ENCODE results near the gene KRTAP1-5. TPM values are rescaled to one million over a fixed set of nuclear protein-coding genes. Genes with fewer than 3 reads are reported as not detected.

The KRTAP1-5 gene
- total and polyA plus RNA-seq, 11 donors, result not detected

GRCh38 chr17:41012326-41013120 is 14.5 kb downstream of the KRTAP1-5 start:
- Histone ChIP-seq H3K4me3 (no peak overlapping the region), H3K9me3 (no peaks in the 10 kb centered on the region), H3K4me1 (peaks cover 0 to 9% (median 0%) of the 10 kb centered on the region in 12 donors), H3K27ac (no peak overlapping the region), H3K36me3 (no peaks in the 10 kb centered on the region), H3K27me3 (peaks cover 0 to 4% (median 0%) of the 10 kb centered on the region in 9 donors)
- WGBS, 4 donors, result 67 to 68% (median 67%) methylated on average over 6 of the region's 6 CpGs
- ATAC-seq (no peak), DNase-seq (no peak)
- TF ChIP-seq, protein P1, sequence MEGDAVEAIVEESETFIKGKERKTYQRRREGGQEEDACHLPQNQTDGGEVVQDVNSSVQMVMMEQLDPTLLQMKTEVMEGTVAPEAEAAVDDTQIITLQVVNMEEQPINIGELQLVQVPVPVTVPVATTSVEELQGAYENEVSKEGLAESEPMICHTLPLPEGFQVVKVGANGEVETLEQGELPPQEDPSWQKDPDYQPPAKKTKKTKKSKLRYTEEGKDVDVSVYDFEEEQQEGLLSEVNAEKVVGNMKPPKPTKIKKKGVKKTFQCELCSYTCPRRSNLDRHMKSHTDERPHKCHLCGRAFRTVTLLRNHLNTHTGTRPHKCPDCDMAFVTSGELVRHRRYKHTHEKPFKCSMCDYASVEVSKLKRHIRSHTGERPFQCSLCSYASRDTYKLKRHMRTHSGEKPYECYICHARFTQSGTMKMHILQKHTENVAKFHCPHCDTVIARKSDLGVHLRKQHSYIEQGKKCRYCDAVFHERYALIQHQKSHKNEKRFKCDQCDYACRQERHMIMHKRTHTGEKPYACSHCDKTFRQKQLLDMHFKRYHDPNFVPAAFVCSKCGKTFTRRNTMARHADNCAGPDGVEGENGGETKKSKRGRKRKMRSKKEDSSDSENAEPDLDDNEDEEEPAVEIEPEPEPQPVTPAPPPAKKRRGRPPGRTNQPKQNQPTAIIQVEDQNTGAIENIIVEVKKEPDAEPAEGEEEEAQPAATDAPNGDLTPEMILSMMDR (IDR thresholded peaks at IDR 0.05), result no peak
- TF ChIP-seq POLR2A (IDR thresholded peaks at IDR 0.05), result no peak
- intact Hi-C loops (cut with DNase I), result loop anchor here in 1 of 10 donors (5.0 kb wide), 1 partner anchor 50 kb away; no protein-coding TSS in a partner anchor

GRCh38 chr17:41010441-41010840 is 16.6 kb downstream of the KRTAP1-5 start:
- no peak for ATAC-seq
- H3K27me3 ChIP-seq, result peaks cover 0 to 4% (median 0%) of the 10 kb centered on the region in 9 donors
- TF ChIP-seq, protein P1 (IDR thresholded peaks at IDR 0.05), result no peak
- TF ChIP-seq POLR2A (IDR thresholded peaks at IDR 0.05), result no peak
- intact Hi-C loops (cut with DNase I), result loop anchor here in 1 of 10 donors (5.0 kb wide), 1 partner anchor 48 kb away; no protein-coding TSS in a partner anchor
- peaks cover 0 to 9% (median 0%) of the 10 kb centered on the region in 12 donors for H3K4me1 ChIP-seq
- no peaks in the 10 kb centered on the region for H3K36me3 ChIP-seq
- no peaks in the 10 kb centered on the region for H3K9me3 ChIP-seq
- DNase-seq, result no peak
- H3K4me3 ChIP-seq, result no peak overlapping the region
- no peak overlapping the region for H3K27ac ChIP-seq

DNA sequence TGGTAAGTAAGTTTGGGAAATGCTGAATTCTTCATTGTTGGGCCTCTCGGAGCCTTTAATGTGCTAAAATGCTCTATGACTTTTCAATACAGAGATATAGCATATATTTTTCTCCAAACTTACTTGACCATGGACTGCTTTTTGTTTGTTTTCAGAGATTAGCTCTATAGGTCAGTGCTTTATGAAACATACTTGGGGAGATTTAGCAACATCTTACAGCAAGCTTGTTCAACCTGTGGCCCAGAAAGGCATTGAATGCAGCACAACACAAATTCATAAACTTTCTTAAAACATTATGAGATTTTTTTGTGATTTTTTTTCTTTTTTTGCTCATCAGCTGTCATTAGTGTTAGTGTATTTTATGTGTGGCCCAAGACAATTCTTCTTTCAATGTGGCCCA is 17.1 kb downstream of the KRTAP1-5 start:
- H3K4me1 ChIP-seq, result peaks cover 0 to 9% (median 0%) of the 10 kb centered on the region in 12 donors
- H3K27me3 ChIP-seq, result peaks cover 0 to 4% (median 0%) of the 10 kb centered on the region in 9 donors
- ATAC-seq, result no peak
- H3K4me3 ChIP-seq, result no peak overlapping the region
- H3K27ac ChIP-seq, result no peak overlapping the region
- intact Hi-C loops (cut with DNase I), result loop anchor here in 1 of 10 donors (5.0 kb wide), 1 partner anchor 48 kb away; no protein-coding TSS in a partner anchor
- no peak for TF ChIP-seq POLR2A (IDR thresholded peaks at IDR 0.05)
- no peaks in the 10 kb centered on the region for H3K9me3 ChIP-seq
- no peaks in the 10 kb centered on the region for H3K36me3 ChIP-seq
- DNase-seq, result no peak
- WGBS, 4 donors, result 80 to 90% (median 87%) methylated on average over 1 of the region's 1 CpG

DNA sequence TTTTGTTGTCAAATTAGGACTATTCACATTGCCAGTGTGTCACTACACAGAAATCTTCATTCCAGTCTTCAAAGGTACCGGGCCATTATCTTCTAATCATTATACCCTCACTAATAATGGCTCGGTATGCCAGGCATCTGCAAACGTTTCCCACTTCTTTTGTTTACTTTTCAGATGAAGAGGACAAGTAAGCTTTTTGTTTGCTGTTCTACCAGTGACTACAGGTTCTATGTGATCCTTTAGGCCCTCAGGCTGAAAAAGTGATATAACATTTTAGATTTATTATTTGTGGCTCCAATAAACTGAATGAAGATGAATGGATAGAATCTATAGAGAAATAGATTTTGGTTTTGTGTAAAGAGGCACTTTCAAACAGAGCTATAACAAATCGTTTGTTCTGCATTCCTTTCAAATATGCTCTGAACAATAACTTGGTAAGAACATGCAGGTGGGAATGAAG is 17.7 kb downstream of the KRTAP1-5 start:
- WGBS, 4 donors, result 42 to 53% (median 48%) methylated on average over 4 of the region's 4 CpGs

More for the DNA sequence above, 17.7 kb downstream of the KRTAP1-5 start:
- H3K4me1 ChIP-seq, result peaks cover 0 to 9% (median 0%) of the 10 kb centered on the region in 12 donors
- H3K27me3 ChIP-seq, result no peaks in the 10 kb centered on the region
- H3K4me3 ChIP-seq, result no peak overlapping the region
- intact Hi-C loops (cut with DNase I), result no loop called here
- no peaks in the 10 kb centered on the region for H3K9me3 ChIP-seq
- TF ChIP-seq POLR2A (IDR thresholded peaks at IDR 0.05), result no peak
- TF ChIP-seq, protein P1 (IDR thresholded peaks at IDR 0.05), result no peak
- H3K27ac ChIP-seq, result no peak overlapping the region
- ATAC-seq, result no peak
- no peak for DNase-seq
- no peaks in the 10 kb centered on the region for H3K36me3 ChIP-seq

Data from heart left ventricle (tissue), 16 donors.